Smooth muscle cell of the brain vasculature (primary cell): Measurements from ENCODE around the gene FBLN1.
A peak's percentile ranks its signal among the peaks of the same experiment; 100 is the strongest.
"Not testable (repeated sequence)": the region's sequence is repeated elsewhere in the genome, so short reads cannot be mapped to it uniquely, and the experiment has no call there.

ENCODE experiments used
- DNase-seq: peaks from one replicate; pipeline ENCODE4 v3.0.0-alpha.2; 2012; ENCODE audit warnings: low read depth, low spot score

The FBLN1 gene

DNA sequence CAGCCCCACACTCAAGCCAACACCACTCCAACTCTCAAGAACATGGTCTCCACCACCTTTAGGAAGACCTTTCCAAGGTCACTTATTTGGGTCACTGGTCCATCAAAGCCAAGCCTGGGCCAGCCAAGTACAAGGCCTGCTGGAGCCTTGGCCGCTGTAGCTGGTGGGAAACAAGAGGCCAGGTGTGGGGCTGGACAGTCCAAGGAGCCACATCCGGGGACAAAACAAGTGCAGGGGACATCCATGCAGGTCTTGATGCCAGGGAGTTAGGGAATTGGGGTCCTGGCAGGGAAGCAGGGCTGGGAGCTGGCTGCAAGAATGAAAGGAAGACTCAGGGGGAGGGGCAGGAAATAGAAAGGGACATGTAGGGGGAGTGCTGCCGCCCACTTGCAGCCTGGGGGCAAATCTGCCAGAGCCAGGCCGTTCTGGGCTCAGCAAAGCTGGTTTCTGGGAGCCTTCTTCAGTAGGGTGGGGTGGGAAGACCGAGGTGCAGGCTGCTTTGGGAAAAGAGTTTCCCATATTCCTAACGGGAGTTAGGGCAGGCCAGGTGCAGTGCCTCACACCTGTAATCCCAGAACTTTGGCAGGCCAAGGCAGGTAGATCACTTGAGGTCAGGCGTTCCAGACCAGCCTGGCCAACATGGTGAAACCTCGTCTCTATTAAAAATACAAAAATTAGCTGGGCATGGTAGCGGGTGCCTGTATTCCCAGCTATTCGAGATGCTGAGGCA is 99.5 kb downstream of the FBLN1 start:
- no peak for DNase-seq

GRCh38 chr22:45602824-45603595 is 100.3 kb downstream of the FBLN1 start:
- DNase-seq: no peak

DNA sequence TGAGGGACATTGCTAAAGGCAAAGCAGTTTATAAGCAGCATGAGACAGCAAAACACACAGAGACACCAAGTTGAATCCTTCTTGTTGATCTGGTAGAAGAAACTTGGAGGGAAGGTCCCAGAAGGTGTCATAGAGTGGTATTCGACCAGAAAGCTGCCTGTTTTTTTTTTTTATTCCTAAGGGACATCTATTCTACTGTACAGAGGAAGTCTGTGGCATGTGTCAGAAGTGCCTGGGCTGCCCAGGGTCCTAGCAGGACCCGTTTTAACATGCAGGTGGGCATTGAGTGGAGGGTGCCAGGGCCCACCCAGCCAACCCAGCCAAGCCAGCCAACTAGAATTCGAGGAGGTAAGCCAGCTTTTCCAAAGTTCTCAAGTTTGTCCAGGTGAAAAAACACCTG is 100.9 kb downstream of the FBLN1 start:
- DNase-seq: no peak

DNA sequence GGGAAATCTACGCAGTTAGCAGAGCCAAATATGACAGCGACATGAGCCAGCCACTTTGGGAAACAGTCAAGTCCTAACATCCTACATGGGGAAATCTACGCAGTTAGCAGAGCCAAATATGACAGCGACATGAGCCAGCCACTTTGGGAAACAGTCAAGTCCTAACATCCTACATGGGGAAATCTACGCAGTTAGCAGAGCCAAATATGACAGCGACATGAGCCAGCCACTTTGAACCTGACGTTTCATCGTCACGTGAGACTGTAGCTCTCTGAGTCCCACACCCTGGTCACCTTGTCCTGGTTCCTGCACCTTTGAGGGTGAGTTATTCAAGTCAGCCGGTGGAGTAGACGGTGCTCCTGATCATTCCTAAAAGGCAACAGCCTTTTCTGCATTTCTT is 105.4 kb downstream of the FBLN1 start:
- DNase-seq: not testable (repeated sequence)

- DNase-seq: peak; percentile 44
These were observed 106.1 kb downstream of the FBLN1 start for GRCh38 chr22:45608763-45609180.

DNA sequence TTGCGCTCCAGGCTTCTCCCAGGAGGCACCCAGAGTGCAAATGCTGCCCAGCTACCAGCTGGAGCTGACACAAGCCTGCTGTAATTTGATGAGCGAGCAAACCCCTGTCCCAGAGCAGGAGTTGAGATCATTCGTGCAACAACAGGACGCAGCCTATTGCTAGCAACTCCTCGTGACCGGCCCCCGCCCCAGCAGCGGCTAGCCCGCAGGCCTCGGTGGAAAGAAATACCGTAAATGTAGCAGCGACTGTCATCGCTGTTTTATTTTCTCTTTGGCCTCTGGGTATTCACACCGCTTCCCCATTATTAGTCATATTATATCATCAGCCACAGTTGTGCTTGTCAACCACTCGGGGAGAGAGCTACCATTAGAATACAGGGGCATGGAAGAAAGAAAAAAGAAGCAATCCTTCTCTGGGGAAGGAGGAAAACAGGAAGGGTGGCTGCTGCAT is 109.8 kb downstream of the FBLN1 start:
- DNase-seq: peak; percentile 68

DNA sequence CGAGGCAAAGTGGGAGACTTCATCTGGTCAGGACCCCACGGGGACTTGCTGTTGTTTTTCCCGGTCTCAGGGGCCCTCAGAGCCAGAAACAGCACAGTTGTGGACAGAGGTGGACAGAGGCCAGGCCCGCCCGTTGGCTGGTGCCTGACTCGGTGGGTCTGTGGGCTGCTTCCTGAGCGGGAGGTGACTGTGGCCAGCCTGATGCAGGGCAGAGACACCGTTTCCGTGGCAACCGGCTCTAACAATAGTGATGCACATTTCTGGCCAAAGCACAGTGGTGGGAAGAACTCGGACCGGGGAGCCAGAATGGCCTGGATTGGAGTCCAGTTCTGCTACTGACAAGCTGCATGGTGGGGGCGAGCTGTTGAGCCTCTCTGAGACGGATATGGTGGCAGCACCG is 110.3 kb downstream of the FBLN1 start:
- DNase-seq: no peak

DNA sequence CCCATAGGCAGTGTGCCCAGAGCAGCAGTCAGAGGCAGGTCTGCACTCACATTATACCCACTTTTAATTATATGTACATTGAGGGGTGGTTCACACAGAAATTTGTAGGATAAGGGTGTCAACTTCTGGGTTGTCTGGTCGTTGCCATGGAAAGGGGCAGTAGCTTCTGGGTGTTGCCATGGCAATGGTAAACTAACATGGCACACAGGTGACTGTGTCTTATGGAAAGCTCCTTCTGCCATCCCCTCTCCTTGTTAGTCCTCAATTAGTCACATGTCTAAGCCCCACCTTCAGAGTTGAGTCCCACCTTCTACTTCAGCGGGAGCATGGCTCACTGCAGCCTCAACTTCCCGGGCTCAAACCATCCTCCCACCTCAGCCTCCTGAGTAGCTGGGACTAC is 112.7 kb downstream of the FBLN1 start:
- DNase-seq: no peak

DNA sequence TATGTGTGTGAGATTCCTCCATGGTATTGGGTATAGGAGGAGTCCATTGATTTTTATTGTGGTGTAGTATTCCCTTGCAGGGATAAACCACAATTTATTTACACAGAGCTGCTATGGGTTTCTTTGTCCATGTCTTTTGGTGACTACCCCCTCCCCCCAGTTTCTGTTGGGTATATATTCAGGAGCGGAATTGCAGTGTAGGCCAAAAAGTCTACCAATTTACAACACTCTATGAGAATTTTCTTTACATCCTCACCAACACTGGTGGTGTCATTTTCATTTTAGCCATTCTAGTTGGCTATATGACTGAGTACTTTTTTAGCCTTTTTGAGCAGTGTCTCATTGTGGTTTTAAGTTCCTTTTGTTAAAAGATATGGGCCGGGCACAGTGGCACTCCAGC is 113.7 kb downstream of the FBLN1 start:
- DNase-seq: no peak

DNA sequence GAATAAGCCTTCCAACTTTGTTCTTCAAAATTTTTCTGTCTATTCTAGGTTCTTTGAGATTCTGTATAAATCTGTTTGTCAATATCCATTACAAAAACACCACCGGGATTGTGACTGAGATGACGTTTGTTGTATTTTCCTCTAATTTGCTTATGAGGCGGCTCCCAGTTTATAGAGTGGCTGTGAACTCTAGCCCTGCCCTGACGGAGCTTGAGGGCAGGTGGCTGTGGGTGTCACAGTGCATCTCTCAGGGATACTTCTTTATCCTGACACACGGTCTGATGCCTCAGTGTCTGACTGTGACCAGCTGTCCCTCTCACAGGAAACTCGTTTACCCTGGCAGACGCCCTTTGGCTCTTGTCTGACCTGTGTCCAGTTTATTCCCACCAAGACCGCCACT is 115.3 kb downstream of the FBLN1 start:
- DNase-seq: no peak

GRCh38 chr22:45620706-45621105 is 118.0 kb downstream of the FBLN1 start:
- DNase-seq: no peak

- DNase-seq: no peak
These were observed 119.3 kb downstream of the FBLN1 start for GRCh38 chr22:45621836-45622600.

DNA sequence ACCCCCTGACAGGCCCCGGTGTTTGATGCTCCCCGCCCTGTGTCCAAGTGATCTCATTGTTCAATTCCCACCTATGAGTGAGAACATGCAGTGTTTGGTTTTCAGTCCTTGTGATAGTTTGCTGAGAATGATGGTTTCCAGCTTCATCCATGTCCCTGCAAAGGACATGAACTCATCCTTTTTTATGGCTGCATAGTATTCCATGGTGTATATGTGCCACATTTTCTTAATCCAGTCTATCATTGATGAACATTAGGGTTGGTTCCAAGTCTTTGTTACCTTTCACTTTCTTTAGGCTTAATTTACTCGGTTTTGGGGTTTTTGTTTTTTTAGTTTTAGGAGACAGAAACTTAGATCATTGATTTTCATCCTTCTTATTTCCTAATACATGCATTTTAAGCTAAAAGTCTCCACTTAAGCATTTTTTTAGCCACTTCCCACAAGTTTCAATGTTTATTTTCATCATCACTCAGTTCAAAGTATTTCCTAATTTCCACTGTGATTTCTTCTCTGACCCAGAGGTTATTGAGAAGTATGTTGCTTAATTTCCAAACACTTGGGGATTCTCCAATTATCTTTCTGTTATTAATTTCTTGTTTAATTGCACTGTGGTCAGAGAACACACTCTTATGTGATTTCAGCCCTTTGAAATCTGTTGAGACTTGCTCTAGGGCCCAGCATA is 120.9 kb downstream of the FBLN1 start:
- not testable (repeated sequence) for DNase-seq

- no peak for DNase-seq
These were observed 123.5 kb downstream of the FBLN1 start for GRCh38 chr22:45626198-45626651.

- DNase-seq: no peak
These were observed 125.0 kb downstream of the FBLN1 start for GRCh38 chr22:45627489-45628233.

- no peak for DNase-seq
These were observed 125.8 kb downstream of the FBLN1 start for GRCh38 chr22:45628515-45628914.

GRCh38 chr22:45629469-45630089 is 126.9 kb downstream of the FBLN1 start:
- DNase-seq: no peak

- DNase-seq: no peak
These were observed 127.8 kb downstream of the FBLN1 start for GRCh38 chr22:45630436-45630835.

GRCh38 chr22:45631140-45631840 is 128.6 kb downstream of the FBLN1 start:
- no peak for DNase-seq

GRCh38 chr22:45631841-45632238 is 129.2 kb downstream of the FBLN1 start:
- no peak for DNase-seq
